ENCODE results near the gene CARS2.

Gene CARS2, protein sequence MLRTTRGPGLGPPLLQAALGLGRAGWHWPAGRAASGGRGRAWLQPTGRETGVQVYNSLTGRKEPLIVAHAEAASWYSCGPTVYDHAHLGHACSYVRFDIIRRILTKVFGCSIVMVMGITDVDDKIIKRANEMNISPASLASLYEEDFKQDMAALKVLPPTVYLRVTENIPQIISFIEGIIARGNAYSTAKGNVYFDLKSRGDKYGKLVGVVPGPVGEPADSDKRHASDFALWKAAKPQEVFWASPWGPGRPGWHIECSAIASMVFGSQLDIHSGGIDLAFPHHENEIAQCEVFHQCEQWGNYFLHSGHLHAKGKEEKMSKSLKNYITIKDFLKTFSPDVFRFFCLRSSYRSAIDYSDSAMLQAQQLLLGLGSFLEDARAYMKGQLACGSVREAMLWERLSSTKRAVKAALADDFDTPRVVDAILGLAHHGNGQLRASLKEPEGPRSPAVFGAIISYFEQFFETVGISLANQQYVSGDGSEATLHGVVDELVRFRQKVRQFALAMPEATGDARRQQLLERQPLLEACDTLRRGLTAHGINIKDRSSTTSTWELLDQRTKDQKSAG

DNA sequence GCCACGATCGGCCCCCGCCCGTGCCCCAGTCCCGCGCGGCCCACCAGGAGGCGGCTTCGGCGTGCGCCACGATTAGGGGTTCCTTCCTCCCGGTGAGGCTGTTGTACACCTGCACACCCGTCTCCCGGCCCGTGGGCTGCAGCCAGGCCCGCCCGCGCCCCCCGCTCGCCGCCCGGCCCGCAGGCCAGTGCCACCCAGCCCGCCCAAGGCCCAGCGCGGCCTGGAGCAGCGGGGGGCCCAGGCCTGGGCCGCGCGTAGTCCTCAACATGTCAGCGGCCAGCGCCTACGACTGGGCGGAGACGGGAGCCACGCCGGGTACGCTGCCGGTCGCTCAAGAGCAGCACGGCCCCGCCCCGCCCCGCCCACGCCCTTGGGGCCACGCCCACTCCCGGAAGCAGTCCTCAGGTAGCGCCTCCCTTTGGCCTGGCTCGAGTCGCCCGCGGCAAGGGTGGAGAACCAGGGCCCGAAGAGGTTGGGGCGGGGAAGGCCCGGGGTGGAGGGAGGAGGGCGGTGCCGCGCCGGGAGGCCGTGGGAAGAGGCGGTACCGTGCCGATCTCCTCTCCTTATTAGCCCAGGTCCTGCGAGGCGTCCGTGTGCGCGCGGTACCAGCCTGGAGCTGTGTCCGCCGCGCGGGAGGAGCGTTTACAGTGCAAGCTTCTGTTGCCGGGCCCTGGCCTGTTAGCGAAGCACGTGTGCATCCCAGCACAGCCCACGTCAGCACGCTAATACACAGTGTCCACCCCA lies at the start of gene CARS2:
CARS2 (minus strand) TSS at position 291 of the 744 bp plus-strand sequence; CDS start at position 268, 23 bp downstream.
- peak; percentile 64 for DNase-seq (ENCODE audit: extremely low read depth, low read depth)
- TF ChIP-seq, protein P1, sequence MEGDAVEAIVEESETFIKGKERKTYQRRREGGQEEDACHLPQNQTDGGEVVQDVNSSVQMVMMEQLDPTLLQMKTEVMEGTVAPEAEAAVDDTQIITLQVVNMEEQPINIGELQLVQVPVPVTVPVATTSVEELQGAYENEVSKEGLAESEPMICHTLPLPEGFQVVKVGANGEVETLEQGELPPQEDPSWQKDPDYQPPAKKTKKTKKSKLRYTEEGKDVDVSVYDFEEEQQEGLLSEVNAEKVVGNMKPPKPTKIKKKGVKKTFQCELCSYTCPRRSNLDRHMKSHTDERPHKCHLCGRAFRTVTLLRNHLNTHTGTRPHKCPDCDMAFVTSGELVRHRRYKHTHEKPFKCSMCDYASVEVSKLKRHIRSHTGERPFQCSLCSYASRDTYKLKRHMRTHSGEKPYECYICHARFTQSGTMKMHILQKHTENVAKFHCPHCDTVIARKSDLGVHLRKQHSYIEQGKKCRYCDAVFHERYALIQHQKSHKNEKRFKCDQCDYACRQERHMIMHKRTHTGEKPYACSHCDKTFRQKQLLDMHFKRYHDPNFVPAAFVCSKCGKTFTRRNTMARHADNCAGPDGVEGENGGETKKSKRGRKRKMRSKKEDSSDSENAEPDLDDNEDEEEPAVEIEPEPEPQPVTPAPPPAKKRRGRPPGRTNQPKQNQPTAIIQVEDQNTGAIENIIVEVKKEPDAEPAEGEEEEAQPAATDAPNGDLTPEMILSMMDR (IDR thresholded peaks at IDR 0.05; ENCODE audit: low read depth, low read length, missing control alignments) = no peak
- peak within 1 kb of the TSS; percentile 60 for H3K4me3 ChIP-seq (replicated peaks; ENCODE audit: low read depth, low read length)

DNA sequence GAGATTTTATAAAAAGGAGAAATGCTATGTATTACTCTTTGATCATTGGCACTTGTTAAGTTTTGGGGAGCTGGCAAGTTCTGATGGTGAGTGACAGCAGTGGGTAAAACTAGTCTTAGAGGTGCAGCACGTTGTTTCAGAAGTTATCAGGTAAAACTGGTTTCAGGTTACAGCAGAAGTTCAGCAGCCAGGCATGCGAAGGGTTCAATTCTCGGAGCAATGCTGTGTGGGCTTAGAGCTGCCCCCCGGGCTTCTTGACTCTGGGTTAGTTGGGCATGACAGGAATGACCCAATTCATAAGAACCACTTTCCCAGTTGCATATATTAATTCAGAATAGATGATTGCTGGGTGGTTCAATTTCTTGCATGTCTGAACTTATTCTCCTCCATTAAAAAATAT lies 42.4 kb upstream of the CARS2 start:
- TF ChIP-seq, protein P1 (IDR thresholded peaks at IDR 0.05; ENCODE audit: low read depth, low read length, missing control alignments) = no peak
- DNase-seq (ENCODE audit: extremely low read depth, low read depth) = no peak
- H3K4me3 ChIP-seq (replicated peaks; ENCODE audit: low read depth, low read length) = no peak overlapping the region

DNA sequence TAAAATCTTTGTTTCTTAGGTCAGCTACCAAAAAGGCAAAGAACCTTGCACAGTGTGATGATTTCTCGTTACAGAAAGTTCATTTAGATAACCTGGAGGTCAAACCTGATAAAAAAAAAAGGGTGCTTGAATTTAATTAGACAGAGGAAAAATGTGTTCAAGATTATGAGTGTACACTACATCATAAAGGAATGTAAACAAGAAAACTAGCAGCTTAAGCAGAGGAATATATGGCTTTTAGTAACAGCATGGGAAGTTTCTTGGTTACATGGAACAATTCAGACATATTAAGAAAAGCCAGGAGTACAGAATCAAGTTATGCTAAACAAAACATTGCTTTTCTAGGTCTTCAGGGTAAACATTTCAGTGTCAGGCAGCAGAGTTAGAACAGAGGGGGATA lies 40.5 kb upstream of the CARS2 start:
- TF ChIP-seq, protein P1 (IDR thresholded peaks at IDR 0.05; ENCODE audit: low read depth, low read length, missing control alignments) = no peak
- H3K4me3 ChIP-seq (replicated peaks; ENCODE audit: low read depth, low read length) = no peak overlapping the region
- DNase-seq (ENCODE audit: extremely low read depth, low read depth) = no peak

DNA sequence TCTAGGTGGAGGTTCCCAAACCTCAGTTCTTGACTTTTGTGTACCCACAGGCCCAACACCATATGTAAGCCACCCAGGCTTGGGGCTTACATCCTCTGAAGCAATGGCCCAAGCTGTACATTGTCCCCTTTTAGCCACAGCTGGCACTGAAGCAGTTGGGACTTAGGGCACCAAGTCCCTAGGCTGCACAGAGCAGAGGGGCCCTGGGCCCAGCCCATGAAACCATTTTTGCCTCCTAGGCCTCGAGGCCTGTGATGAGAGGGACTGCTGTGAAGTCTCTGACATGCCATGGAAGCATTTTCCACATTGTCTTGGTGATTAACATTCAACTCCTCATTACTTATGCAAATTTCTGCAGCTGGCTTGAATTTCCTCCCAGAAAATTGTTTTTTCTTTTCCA lies 37.8 kb upstream of the CARS2 start:
- no peak overlapping the region for H3K4me3 ChIP-seq (replicated peaks; ENCODE audit: low read depth, low read length)
- no peak for DNase-seq (ENCODE audit: extremely low read depth, low read depth)
- TF ChIP-seq, protein P1 (IDR thresholded peaks at IDR 0.05; ENCODE audit: low read depth, low read length, missing control alignments) = no peak

DNA sequence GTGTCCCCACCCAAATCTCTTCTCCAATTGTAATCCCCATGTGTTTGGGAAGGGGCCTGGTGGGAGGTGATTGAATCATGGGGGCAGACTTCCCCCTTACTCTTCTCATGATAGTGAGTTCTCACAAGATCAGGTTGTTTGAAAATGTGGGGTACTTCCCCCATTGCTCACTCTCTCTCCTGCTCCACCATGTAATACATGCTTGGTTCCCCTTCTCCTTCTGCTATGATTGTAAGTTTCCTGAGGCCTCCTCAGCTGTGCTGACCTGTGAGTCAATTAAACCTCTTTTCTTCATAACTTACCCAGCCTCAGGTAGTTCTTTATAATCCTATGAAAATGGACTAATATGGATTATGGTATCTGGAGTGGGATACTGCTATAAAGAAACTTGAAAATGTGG lies 31.6 kb upstream of the CARS2 start:
- no peak overlapping the region for H3K4me3 ChIP-seq (replicated peaks; ENCODE audit: low read depth, low read length)
- no peak for DNase-seq (ENCODE audit: extremely low read depth, low read depth)
- TF ChIP-seq, protein P1 (IDR thresholded peaks at IDR 0.05; ENCODE audit: low read depth, low read length, missing control alignments) = no peak

DNA sequence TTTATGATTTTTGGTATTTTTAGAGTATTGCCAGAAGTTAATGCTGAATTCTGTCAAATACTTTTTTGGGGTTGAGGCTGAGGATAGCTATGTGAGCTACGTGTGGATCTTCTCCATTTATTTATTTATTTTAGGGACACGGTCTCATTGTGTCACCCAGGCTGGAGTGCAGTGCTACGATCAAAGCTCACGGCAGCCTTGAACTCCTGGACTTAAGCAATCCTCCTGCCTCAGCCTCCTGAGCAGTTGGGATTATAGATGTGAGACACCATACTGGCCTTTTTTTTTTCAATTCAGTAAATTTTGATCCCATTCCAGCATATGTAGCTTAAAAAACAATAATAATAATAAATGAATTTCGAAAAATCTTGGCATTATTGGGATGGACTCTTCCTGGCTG lies 28.6 kb upstream of the CARS2 start:
- DNase-seq (ENCODE audit: extremely low read depth, low read depth) = no peak
- TF ChIP-seq, protein P1 (IDR thresholded peaks at IDR 0.05; ENCODE audit: low read depth, low read length, missing control alignments) = no peak

More for the DNA sequence above, 28.6 kb upstream of the CARS2 start:
- no peak overlapping the region for H3K4me3 ChIP-seq (replicated peaks; ENCODE audit: low read depth, low read length)

All from HFF-Myc (cell line).